Esophagus muscularis mucosa (tissue), 4 donors: ENCODE data around the gene DNAH9. TPM values are rescaled to one million over a fixed set of nuclear protein-coding genes. Genes with fewer than 3 reads are reported as not detected.

ENCODE experiments used
- DNase-seq: peaks from one replicate; pipeline ENCODE4 v3.0.0-alpha.2; 2017; ENCODE audit errors: extremely low spot score
- H3K27ac ChIP-seq, 4 donors: fragments of 200-600 bp; sonication (generic); replicated peaks in 1 of 4; 1 replicate in 3 of 4; 2 replicates in 1 of 4; pipeline ENCODE4 v1.5.1; 2016 to 2019; ENCODE audit warnings: mild to moderate bottlenecking in 1 of 4
- H3K27me3 ChIP-seq, 4 donors: fragments of 200-600 bp; sonication (generic); one replicate each; pipeline versions ENCODE4 v1.5.1 to v1.6.0; 2016 to 2019
- H3K36me3 ChIP-seq, 4 donors: fragments of 200-600 bp; sonication (generic); one replicate each; pipeline ENCODE4 v1.5.1; 2016 to 2019
- H3K4me1 ChIP-seq, 4 donors: fragments of 200-600 bp; sonication (generic); one replicate each; pipeline ENCODE4 v1.5.1; 2016 to 2019
- H3K4me3 ChIP-seq, 4 donors: fragments of 200-600 bp; sonication (generic); 1 replicate in 2 of 4; 2 replicates in 2 of 4; pipeline ENCODE4 v1.5.1; 2016 to 2019; ENCODE audit warnings: mild to moderate bottlenecking in 4 of 4, moderate library complexity in 1 of 4
- H3K9me3 ChIP-seq, 4 donors: fragments of 200-600 bp; sonication (generic); 1 replicate in 3 of 4; 2 replicates in 1 of 4; pipeline ENCODE4 v1.5.1; 2016 to 2019
- CTCF ChIP-seq, 3 experiments: fragments of 200-600 bp in 2 of 3; fragments of 450-650 bp in 1 of 3; sonication (generic) in 2 of 3; IDR thresholded peaks; one replicate each; pipeline ENCODE4 v1.5.1; 2017 to 2019; ENCODE audit warnings: antibody characterized with exemption in 3 of 3, mild to moderate bottlenecking in 2 of 3, moderate library complexity in 1 of 3
- EP300 ChIP-seq: sonication (generic); formaldehyde crosslinking; IDR thresholded peaks from one replicate; pipeline ENCODE4 v1.6.1; 2017; ENCODE audit warnings: antibody characterized with exemption
- POLR2A ChIP-seq: fragments of 450-650 bp; IDR thresholded peaks from one replicate; pipeline ENCODE4 v1.6.1; 2017; ENCODE audit warnings: antibody characterized with exemption, moderate library complexity, mild to moderate bottlenecking, low read depth
- POLR2AphosphoS5 ChIP-seq, 2 donors: sonication (generic); formaldehyde crosslinking; IDR thresholded peaks; one replicate each; pipeline ENCODE4 v1.6.1; 2017; ENCODE audit warnings: antibody characterized with exemption in 2 of 2
- WGBS: methylation state at CpG from one replicate; pipeline ENCODE4 v1.1.5; 2018; 5-methylcytosine and 5-hydroxymethylcytosine counted together
- intact Hi-C: fragments of 100-400 bp; cut with DNase I; formaldehyde crosslinking; loops from one replicate; pipeline ENCODE4 v1.15.1; 2023
- total RNA-seq, 4 donors: library from RNA; depleted of rRNA; stranded (reverse); fragments of >200 nt; gene quantifications; one replicate each; pipeline versions ENCODE4 v1.1.0 to v1.2.1, GENCODE V29; 2016

Gene DNAH9
- total RNA-seq, 4 donors from 2014 or later: under 0.01 to 0.92 TPM; not detected in 2

DNA sequence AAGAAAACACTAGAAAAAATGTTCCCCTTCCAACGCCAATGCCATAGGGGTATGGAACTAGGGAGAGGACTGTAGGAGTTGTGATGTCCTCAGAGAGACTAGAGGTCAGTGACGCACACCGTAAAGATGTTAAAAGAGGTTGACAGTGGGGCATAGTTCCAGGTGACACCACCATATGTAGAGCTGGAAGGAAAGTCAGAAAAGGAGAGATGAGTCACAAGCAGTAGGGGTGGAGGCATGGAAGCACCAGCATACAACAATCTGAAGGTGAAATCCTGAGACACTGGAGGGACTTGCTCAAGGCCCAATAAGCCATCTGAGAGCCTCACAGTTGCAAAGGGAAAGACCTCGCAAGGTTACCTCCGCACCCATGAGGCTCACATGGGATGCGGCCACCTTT lies 323.0 kb downstream of the DNAH9 start:
- intact Hi-C loops: no loop called here
- 81% methylated on average over 6 of the region's 6 CpGs for WGBS
- TF ChIP-seq POLR2A (no peak), EP300 (no peak), CTCF (IDR thresholded peaks at IDR 0.05) (no peak), POLR2AphosphoS5 (IDR thresholded peaks at IDR 0.05) (no peak)

GRCh38 chr17:11922638-11923037 lies 324.4 kb downstream of the DNAH9 start:
- no peak for DNase-seq
- 69% methylated on average over 1 of the region's 1 CpG for WGBS
- intact Hi-C loops: no loop called here
- Histone ChIP-seq H3K27me3 (no peaks in the 10 kb centered on the region), H3K9me3 (no peaks in the 10 kb centered on the region), H3K36me3 (no peaks in the 10 kb centered on the region), H3K27ac (no peak overlapping the region), H3K4me1 (peaks cover 0 to 15% (median 8%) of the 10 kb centered on the region in 4 donors), H3K4me3 (no peak overlapping the region)
- TF ChIP-seq POLR2A (no peak), POLR2AphosphoS5 (IDR thresholded peaks at IDR 0.05) (no peak), CTCF (IDR thresholded peaks at IDR 0.05) (no peak), EP300 (no peak)

More for the DNA sequence above, 323.0 kb downstream of the DNAH9 start:
- H3K27ac ChIP-seq: no peak overlapping the region
- peaks cover 0 to 15% (median 8%) of the 10 kb centered on the region in 4 donors for H3K4me1 ChIP-seq
- H3K4me3 ChIP-seq: no peak overlapping the region
- no peak for DNase-seq
- no peaks in the 10 kb centered on the region for H3K27me3 ChIP-seq
- no peaks in the 10 kb centered on the region for H3K36me3 ChIP-seq
- H3K9me3 ChIP-seq: no peaks in the 10 kb centered on the region

- DNase-seq: no peak
- Histone ChIP-seq H3K4me3 (no peak overlapping the region), H3K9me3 (no peaks in the 10 kb centered on the region), H3K27me3 (no peaks in the 10 kb centered on the region), H3K27ac (no peak overlapping the region), H3K4me1 (peaks cover 0 to 15% (median 8%) of the 10 kb centered on the region in 4 donors), H3K36me3 (no peaks in the 10 kb centered on the region)
- intact Hi-C loops: no loop called here
- WGBS: 48% methylated on average over 6 of the region's 6 CpGs
- no peak for TF ChIP-seq POLR2A
Observed at GRCh38 chr17:11924076-11924475, 325.8 kb downstream of the DNAH9 start.

- no peaks in the 10 kb centered on the region for H3K36me3 ChIP-seq
- TF ChIP-seq EP300 (no peak), POLR2AphosphoS5 (IDR thresholded peaks at IDR 0.05) (peak; percentile 8 to 25), CTCF (IDR thresholded peaks at IDR 0.05) (no peak)
- intact Hi-C loops: no loop called here
- H3K27ac ChIP-seq: peak overlapping the region in 2 of 4 donors; percentile 22 to 52
- no peaks in the 10 kb centered on the region for H3K9me3 ChIP-seq
- H3K27me3 ChIP-seq: no peaks in the 10 kb centered on the region
- 54% methylated on average over 6 of the region's 6 CpGs for WGBS
- peaks cover 0 to 15% (median 8%) of the 10 kb centered on the region in 4 donors for H3K4me1 ChIP-seq
- DNase-seq: no peak
- H3K4me3 ChIP-seq: no peak overlapping the region
Observed at GRCh38 chr17:11925262-11926021, 327.2 kb downstream of the DNAH9 start.

DNA sequence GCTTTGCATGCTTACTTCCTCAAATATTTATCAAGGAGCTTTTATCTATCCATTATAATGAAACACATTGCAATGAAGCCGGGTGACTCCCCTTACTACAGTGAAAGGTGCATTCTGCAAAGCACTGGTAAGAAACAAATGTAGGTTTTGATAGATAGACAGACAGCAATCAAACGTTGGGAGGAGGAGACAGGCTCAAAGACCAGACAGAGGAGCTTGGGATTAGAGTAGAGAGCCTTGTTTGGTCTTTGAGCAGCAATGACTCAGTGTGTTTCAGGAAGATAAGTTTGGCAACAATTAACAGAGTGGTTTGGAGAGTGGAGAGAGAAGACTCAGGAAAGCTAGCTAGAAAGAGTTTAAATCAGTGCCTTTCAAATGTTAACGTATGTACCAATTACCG lies 330.2 kb downstream of the DNAH9 start:
- TF ChIP-seq EP300: no peak
- no peak for TF ChIP-seq CTCF (IDR thresholded peaks at IDR 0.05)
- TF ChIP-seq POLR2AphosphoS5 (IDR thresholded peaks at IDR 0.05): no peak
- no peak for TF ChIP-seq POLR2A
- Histone ChIP-seq H3K4me3 (no peak overlapping the region), H3K4me1 (peaks cover 0 to 6% (median 0%) of the 10 kb centered on the region in 4 donors), H3K27me3 (no peaks in the 10 kb centered on the region), H3K9me3 (no peaks in the 10 kb centered on the region), H3K27ac (no peak overlapping the region), H3K36me3 (no peaks in the 10 kb centered on the region)
- intact Hi-C loops: no loop called here
- WGBS: 67% methylated on average over 4 of the region's 4 CpGs
- DNase-seq: no peak
